WTC11 (cell line): Measurements from ENCODE around the gene CNMD. TPM values are rescaled to one million over a fixed set of nuclear protein-coding genes. Genes with fewer than 3 reads are reported as not detected.

Experiments used
- ATAC-seq: fragments of 200-7000 bp; cut with Tn5 transposase; 2 replicates; pipeline ENCODE4 v1.10.0; 2021; ENCODE audit warnings: mild to moderate bottlenecking, moderate library complexity
- CTCF ChIA-PET: fragments of 300-600 bp; sonication (Branson Sonifier 250); formaldehyde crosslinking; loops from one replicate; lab custom pipeline; 2021; ENCODE audit warnings: antibody characterized with exemption; lab: Charles Lee
- POLR2A ChIA-PET: fragments of 350-600 bp; sonication (Branson Sonifier 250); formaldehyde crosslinking; loops from one replicate; lab custom pipeline; 2021; ENCODE audit warnings: antibody characterized with exemption; lab: Charles Lee
- DNase-seq: peaks from one replicate; pipeline ENCODE4 v3.0.0; 2021; ENCODE audit warnings: low spot score
- H3K27ac Mint-ChIP-seq: 2 replicates; pipeline ENCODE4 v1.8.0; 2021; ENCODE audit warnings: mixed read lengths
- H3K27me3 Mint-ChIP-seq: 2 replicates; pipeline ENCODE4 v1.8.0; 2021; ENCODE audit warnings: low read depth, mild to moderate bottlenecking, moderate library complexity, mixed read lengths
- H3K36me3 Mint-ChIP-seq: 2 replicates; pipeline ENCODE4 v1.8.0; 2021; ENCODE audit warnings: mixed read lengths
- H3K4me1 Mint-ChIP-seq: 2 replicates; pipeline ENCODE4 v1.8.0; 2022; ENCODE audit warnings: mixed read lengths
- H3K4me3 Mint-ChIP-seq: 2 replicates; pipeline ENCODE4 v1.8.0; 2021; ENCODE audit warnings: mild to moderate bottlenecking, moderate library complexity, mixed read lengths
- H3K9me3 Mint-ChIP-seq: 2 replicates; pipeline ENCODE4 v1.8.0; 2021; ENCODE audit warnings: mixed read lengths
- ARID4B ChIP-seq: sonication (generic); formaldehyde crosslinking; IDR thresholded peaks from 2 replicates; pipeline ENCODE4 v1.8.0; 2023; ENCODE audit warnings: missing genetic modification reagents, mild to moderate bottlenecking, borderline replicate concordance
- CBFB ChIP-seq: sonication (generic); formaldehyde crosslinking; IDR thresholded peaks from 2 replicates; pipeline ENCODE4 v1.8.1; 2022; ENCODE audit warnings: mild to moderate bottlenecking, low read depth, missing genetic modification reagents
- CDX4 ChIP-seq: fragments of 250-450 bp; sonication (Bioruptor Pico); IDR thresholded peaks from 2 replicates; pipeline ENCODE4 v1.9.0; 2021; ENCODE audit warnings: moderate library complexity, mild to moderate bottlenecking, inconsistent platforms, borderline replicate concordance
- CREB1 ChIP-seq: sonication (generic); formaldehyde crosslinking; IDR thresholded peaks from 2 replicates; pipeline ENCODE4 v1.8.0; 2023; ENCODE audit warnings: mild to moderate bottlenecking, missing genetic modification reagents
- ELF4 ChIP-seq: sonication (generic); formaldehyde crosslinking; IDR thresholded peaks from 2 replicates; pipeline ENCODE4 v1.8.1; 2022; ENCODE audit warnings: low read depth, mild to moderate bottlenecking, moderate library complexity, missing genetic modification reagents
- EMX1 ChIP-seq: fragments of 250-450 bp; sonication (Bioruptor Pico); IDR thresholded peaks from 2 replicates; pipeline ENCODE4 v1.8.0; 2021; ENCODE audit warnings: mild to moderate bottlenecking
- JAZF1 ChIP-seq: fragments of 250-450 bp; sonication (Bioruptor Pico); IDR thresholded peaks from 2 replicates; pipeline ENCODE4 v1.9.0; 2021; ENCODE audit warnings: moderate library complexity, mild to moderate bottlenecking, inconsistent platforms
- KAT7 ChIP-seq: sonication (generic); formaldehyde crosslinking; IDR thresholded peaks from 2 replicates; pipeline ENCODE4 v1.8.1; 2023; ENCODE audit warnings: missing genetic modification reagents, mild to moderate bottlenecking, borderline replicate concordance
- MXD4 ChIP-seq: fragments of 250-450 bp; sonication (Bioruptor Pico); IDR thresholded peaks from 2 replicates; pipeline ENCODE4 v1.8.0; 2021; ENCODE audit warnings: mild to moderate bottlenecking, moderate library complexity, borderline replicate concordance
- MYBL2 ChIP-seq: sonication (generic); formaldehyde crosslinking; IDR thresholded peaks from 2 replicates; pipeline ENCODE4 v1.8.1; 2023; ENCODE audit warnings: mild to moderate bottlenecking, moderate library complexity, missing genetic modification reagents
- NFATC4 ChIP-seq: fragments of 250-450 bp; sonication (Bioruptor Pico); IDR thresholded peaks from 2 replicates; pipeline ENCODE4 v1.9.0; 2021; ENCODE audit warnings: mild to moderate bottlenecking
- NFE2L1 ChIP-seq: sonication (generic); formaldehyde crosslinking; IDR thresholded peaks from 2 replicates; pipeline ENCODE4 v1.8.1; 2023; ENCODE audit warnings: missing genetic modification reagents
- NR3C1 ChIP-seq: sonication (generic); formaldehyde crosslinking; conservative IDR thresholded peaks from 2 replicates; pipeline ENCODE4 v1.8.1; 2023; ENCODE audit warnings: low read depth, mild to moderate bottlenecking, missing genetic modification reagents
- SMAD4 ChIP-seq: sonication (generic); formaldehyde crosslinking; IDR thresholded peaks from 2 replicates; pipeline ENCODE4 v1.8.0; 2022; ENCODE audit warnings: mild to moderate bottlenecking, missing genetic modification reagents
- STAT6 ChIP-seq: sonication (generic); formaldehyde crosslinking; conservative IDR thresholded peaks from 2 replicates; pipeline ENCODE4 v1.8.1; 2023; ENCODE audit warnings: mild to moderate bottlenecking, low read depth, missing genetic modification reagents, moderate library complexity
- USF1 ChIP-seq: sonication (generic); formaldehyde crosslinking; IDR thresholded peaks from 2 replicates; pipeline ENCODE4 v1.8.0; 2022; ENCODE audit warnings: mild to moderate bottlenecking, missing genetic modification reagents
- ZNF263 ChIP-seq: sonication (generic); formaldehyde crosslinking; IDR thresholded peaks from 2 replicates; pipeline ENCODE4 v1.8.1; 2022; ENCODE audit warnings: low read depth, mild to moderate bottlenecking, moderate library complexity, missing genetic modification reagents
- ZNF423 ChIP-seq: fragments of 250-450 bp; sonication (Bioruptor Pico); IDR thresholded peaks from 2 replicates; pipeline ENCODE4 v2.1.2; 2022; ENCODE audit warnings: mild to moderate bottlenecking, moderate library complexity
- total RNA-seq: library from RNA; stranded (reverse); gene quantifications from 3 replicates; pipeline ENCODE4 v1.2.3, GENCODE V29; 2021
- TF ChIP-seq, protein P1 (sequence below): fragments of 250-450 bp; sonication (Bioruptor Pico); conservative IDR thresholded peaks from 2 replicates; pipeline ENCODE4 v1.9.0; 2021; ENCODE audit warnings: mild to moderate bottlenecking
- TF ChIP-seq, protein P2 (sequence below): sonication (generic); formaldehyde crosslinking; IDR thresholded peaks from 2 replicates; pipeline ENCODE4 v1.8.0; 2023; ENCODE audit warnings: mild to moderate bottlenecking, missing genetic modification reagents

Gene CNMD
- total RNA-seq, 1 experiment from 2014 or later, result 95.1 TPM

DNA sequence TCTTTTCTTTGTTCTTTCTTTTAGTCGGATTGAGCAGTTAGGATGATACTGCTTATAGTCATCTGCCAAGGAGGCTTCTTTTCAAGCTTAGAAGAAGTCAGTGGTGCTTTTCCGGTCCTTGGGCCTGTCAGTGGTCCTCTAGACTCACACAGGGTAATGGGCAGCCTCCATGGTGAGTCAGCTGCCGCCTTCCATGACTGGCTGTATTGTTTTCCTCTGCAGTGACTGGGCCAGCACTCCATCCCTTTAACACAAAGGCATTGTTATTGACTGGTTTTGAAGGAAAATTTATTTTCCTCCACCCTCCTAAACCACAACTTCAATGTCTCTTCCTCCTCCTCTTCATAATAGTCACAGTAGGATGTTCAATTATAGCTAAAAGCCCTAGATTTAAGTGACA, 47.1 kb upstream of the CNMD start:
- TF ChIP-seq ELF4 (CRISPR knock-in tag), result no peak
- no peak for TF ChIP-seq ARID4B (CRISPR knock-in tag)
- TF ChIP-seq MYBL2, result no peak
- no peak for TF ChIP-seq USF1
- no peak for TF ChIP-seq NFATC4 (CRISPR knock-in tag)
- TF ChIP-seq SMAD4, result no peak
- TF ChIP-seq CREB1 (CRISPR knock-in tag), result no peak
- TF ChIP-seq, protein P1, sequence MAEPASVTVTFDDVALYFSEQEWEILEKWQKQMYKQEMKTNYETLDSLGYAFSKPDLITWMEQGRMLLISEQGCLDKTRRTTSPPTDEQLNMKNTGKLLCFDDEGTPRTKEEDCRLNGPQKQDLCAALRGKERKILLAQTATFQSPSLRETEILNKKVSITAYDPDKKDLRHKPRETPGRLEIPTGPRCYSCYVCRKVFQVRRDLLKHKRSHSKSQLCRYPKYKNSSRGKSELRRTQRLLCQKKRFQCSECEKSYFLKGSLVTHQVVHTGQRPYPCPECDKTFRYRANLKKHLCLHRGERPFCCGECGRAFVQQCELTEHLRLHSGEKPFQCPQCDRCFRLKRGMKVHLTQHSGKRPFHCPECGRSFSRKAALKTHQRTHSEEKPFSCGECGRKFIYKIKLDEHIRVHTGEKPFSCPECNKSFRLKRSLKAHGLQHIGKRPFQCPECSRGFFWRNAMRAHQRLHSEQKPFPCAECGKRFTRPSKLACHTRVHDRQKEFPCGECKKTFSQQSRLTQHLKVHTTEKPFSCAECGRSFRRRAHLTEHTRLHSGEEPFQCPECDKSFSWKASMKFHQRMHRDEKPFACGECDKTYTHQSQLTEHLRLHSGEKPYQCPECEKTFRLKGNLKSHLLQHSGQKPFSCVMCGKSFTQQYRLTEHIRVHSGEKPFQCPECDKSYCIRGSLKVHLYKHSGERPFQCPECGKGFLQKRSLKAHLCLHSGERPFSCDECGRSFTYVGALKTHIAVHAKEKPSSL (CRISPR knock-in tag), result no peak
- TF ChIP-seq, all 79 proteins: peak for 0
- ChIA-PET CTCF (interaction anchor here (1.6 kb wide), 1 partner anchor 23 kb away, joined by 6 read pairs; no protein-coding TSS in a partner anchor), POLR2A (no interaction called here)
- no peaks in the 10 kb centered on the region for H3K36me3 Mint-ChIP-seq
- peaks cover 18% of the 10 kb centered on the region for H3K4me1 Mint-ChIP-seq
- ATAC-seq (no peak), DNase-seq (no peak)
- no peak overlapping the region for H3K4me3 Mint-ChIP-seq
- no peaks in the 10 kb centered on the region; the same call in 1 of the 2 replicates for H3K27me3 Mint-ChIP-seq
- no peaks in the 10 kb centered on the region for H3K9me3 Mint-ChIP-seq
- H3K27ac Mint-ChIP-seq, result no peak overlapping the region

- no peak for ATAC-seq
- CTCF ChIA-PET, result interaction anchor here (1.2 to 1.6 kb wide), 2 partner anchors 24 to 47 kb away, joined by 3 to 6 read pairs; no protein-coding TSS in a partner anchor
Observed at GRCh38 chr13:52785739-52786138, 46.1 kb upstream of the CNMD start.

More at GRCh38 chr13:52785739-52786138, 46.1 kb upstream of the CNMD start:
- no peak for TF ChIP-seq STAT6
- no peak for TF ChIP-seq EMX1 (CRISPR knock-in tag)
- TF ChIP-seq MXD4 (CRISPR knock-in tag), result no peak
- TF ChIP-seq CDX4 (CRISPR knock-in tag), result no peak
- TF ChIP-seq, protein P2, sequence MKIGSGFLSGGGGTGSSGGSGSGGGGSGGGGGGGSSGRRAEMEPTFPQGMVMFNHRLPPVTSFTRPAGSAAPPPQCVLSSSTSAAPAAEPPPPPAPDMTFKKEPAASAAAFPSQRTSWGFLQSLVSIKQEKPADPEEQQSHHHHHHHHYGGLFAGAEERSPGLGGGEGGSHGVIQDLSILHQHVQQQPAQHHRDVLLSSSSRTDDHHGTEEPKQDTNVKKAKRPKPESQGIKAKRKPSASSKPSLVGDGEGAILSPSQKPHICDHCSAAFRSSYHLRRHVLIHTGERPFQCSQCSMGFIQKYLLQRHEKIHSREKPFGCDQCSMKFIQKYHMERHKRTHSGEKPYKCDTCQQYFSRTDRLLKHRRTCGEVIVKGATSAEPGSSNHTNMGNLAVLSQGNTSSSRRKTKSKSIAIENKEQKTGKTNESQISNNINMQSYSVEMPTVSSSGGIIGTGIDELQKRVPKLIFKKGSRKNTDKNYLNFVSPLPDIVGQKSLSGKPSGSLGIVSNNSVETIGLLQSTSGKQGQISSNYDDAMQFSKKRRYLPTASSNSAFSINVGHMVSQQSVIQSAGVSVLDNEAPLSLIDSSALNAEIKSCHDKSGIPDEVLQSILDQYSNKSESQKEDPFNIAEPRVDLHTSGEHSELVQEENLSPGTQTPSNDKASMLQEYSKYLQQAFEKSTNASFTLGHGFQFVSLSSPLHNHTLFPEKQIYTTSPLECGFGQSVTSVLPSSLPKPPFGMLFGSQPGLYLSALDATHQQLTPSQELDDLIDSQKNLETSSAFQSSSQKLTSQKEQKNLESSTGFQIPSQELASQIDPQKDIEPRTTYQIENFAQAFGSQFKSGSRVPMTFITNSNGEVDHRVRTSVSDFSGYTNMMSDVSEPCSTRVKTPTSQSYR (CRISPR knock-in tag), result no peak
- no peak for TF ChIP-seq ZNF423 (CRISPR knock-in tag)
- no peak for TF ChIP-seq CBFB (CRISPR knock-in tag)
- TF ChIP-seq NFE2L1 (CRISPR knock-in tag), result no peak
- no peak for TF ChIP-seq JAZF1 (CRISPR knock-in tag)
- no peak for TF ChIP-seq KAT7 (CRISPR knock-in tag)
- TF ChIP-seq ZNF263 (CRISPR knock-in tag), result no peak
- TF ChIP-seq USF1, result no peak
- no peak for TF ChIP-seq NR3C1 (CRISPR knock-in tag)
- POLR2A ChIA-PET, result no interaction called here
- Mint-ChIP-seq H3K27me3 (no peaks in the 10 kb centered on the region; the same call in 1 of the 2 replicates), H3K9me3 (no peaks in the 10 kb centered on the region), H3K27ac (no peak overlapping the region), H3K36me3 (no peaks in the 10 kb centered on the region), H3K4me3 (no peak overlapping the region), H3K4me1 (peaks cover 18% of the 10 kb centered on the region)
- DNase-seq, result no peak
